HEK293T (cell line): ENCODE measurements around the gene PRKAG2.

Source experiments
- ARNT ChIP-seq: fragments of 450-650 bp; IDR thresholded peaks from 2 replicates; pipeline ENCODE4 v1.6.1; 2017; ENCODE audit warnings: mild to moderate bottlenecking
- BHLHE40 ChIP-seq: fragments of 450-650 bp; IDR thresholded peaks from 2 replicates; pipeline ENCODE4 v1.6.1; 2016; ENCODE audit warnings: mild to moderate bottlenecking, moderate library complexity, borderline replicate concordance
- CTBP1 ChIP-seq: fragments of 450-650 bp; IDR thresholded peaks from 2 replicates; pipeline ENCODE4 v1.6.1; 2016; ENCODE audit warnings: borderline replicate concordance
- ELF4 ChIP-seq: fragments of 450-650 bp; IDR thresholded peaks from 2 replicates; pipeline ENCODE4 v1.6.1; 2017; ENCODE audit warnings: antibody characterized with exemption
- FOXA1 ChIP-seq: fragments of 450-650 bp; IDR thresholded peaks from 2 replicates; pipeline ENCODE4 v1.6.1; 2016; ENCODE audit warnings: mild to moderate bottlenecking
- FOXM1 ChIP-seq: fragments of 450-650 bp; IDR thresholded peaks from 2 replicates; pipeline ENCODE4 v1.6.1; 2017; ENCODE audit warnings: mild to moderate bottlenecking, borderline replicate concordance
- HDGF ChIP-seq: fragments of 450-650 bp; IDR thresholded peaks from 2 replicates; pipeline ENCODE4 v1.6.1; 2017; ENCODE audit warnings: antibody characterized with exemption, borderline replicate concordance
- L3MBTL2 ChIP-seq: fragments of 450-650 bp; conservative IDR thresholded peaks from 2 replicates; pipeline ENCODE4 v1.6.1; 2016; ENCODE audit warnings: mild to moderate bottlenecking
- LEF1 ChIP-seq: fragments of 450-650 bp; IDR thresholded peaks from 2 replicates; pipeline ENCODE4 v1.6.1; 2017; ENCODE audit warnings: mild to moderate bottlenecking, borderline replicate concordance
- NFRKB ChIP-seq: fragments of 450-650 bp; IDR thresholded peaks from 2 replicates; pipeline ENCODE4 v1.6.1; 2016; ENCODE audit warnings: mild to moderate bottlenecking, moderate library complexity
- SP1 ChIP-seq: fragments of 450-650 bp; IDR thresholded peaks from 2 replicates; pipeline ENCODE4 v1.6.1; 2017
- SUZ12 ChIP-seq: fragments of 450-650 bp; IDR thresholded peaks from 2 replicates; pipeline ENCODE4 v1.6.1; 2016; ENCODE audit warnings: mild to moderate bottlenecking
- TARDBP ChIP-seq: fragments of 450-650 bp; IDR thresholded peaks from 2 replicates; pipeline ENCODE4 v1.6.1; 2016
- TF ChIP-seq, protein P1 (sequence below): fragments of 450-650 bp; IDR thresholded peaks from 2 replicates; pipeline ENCODE4 v1.6.1; 2016

GRCh38 chr7:151869455-151869854, 7.5 kb downstream of the PRKAG2 start:
- no peak for TF ChIP-seq TARDBP
- TF ChIP-seq ARNT = no peak
- TF ChIP-seq SUZ12 = no peak
- no peak for TF ChIP-seq LEF1
- no peak for TF ChIP-seq FOXM1
- no peak for TF ChIP-seq SP1
- TF ChIP-seq L3MBTL2 = no peak
- TF ChIP-seq, protein P1, sequence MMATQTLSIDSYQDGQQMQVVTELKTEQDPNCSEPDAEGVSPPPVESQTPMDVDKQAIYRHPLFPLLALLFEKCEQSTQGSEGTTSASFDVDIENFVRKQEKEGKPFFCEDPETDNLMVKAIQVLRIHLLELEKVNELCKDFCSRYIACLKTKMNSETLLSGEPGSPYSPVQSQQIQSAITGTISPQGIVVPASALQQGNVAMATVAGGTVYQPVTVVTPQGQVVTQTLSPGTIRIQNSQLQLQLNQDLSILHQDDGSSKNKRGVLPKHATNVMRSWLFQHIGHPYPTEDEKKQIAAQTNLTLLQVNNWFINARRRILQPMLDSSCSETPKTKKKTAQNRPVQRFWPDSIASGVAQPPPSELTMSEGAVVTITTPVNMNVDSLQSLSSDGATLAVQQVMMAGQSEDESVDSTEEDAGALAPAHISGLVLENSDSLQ = no peak
- no peak for TF ChIP-seq BHLHE40
- TF ChIP-seq ELF4 = no peak
- TF ChIP-seq HDGF = no peak
- TF ChIP-seq NFRKB = no peak
- TF ChIP-seq FOXA1 = no peak
- TF ChIP-seq CTBP1 = no peak
